ENCODE measurements around the gene PPM1E. TPM values are rescaled to one million over a fixed set of nuclear protein-coding genes. Genes with fewer than 3 reads are reported as not detected.
A peak's percentile ranks its signal among the peaks of the same experiment; 100 is the strongest.
"Not testable (repeated sequence)": the region's sequence is repeated elsewhere in the genome, so short reads cannot be mapped to it uniquely, and the experiment has no call there.

The PPM1E gene
- total RNA-seq, 6 experiments from 2014 or later: 0.61 to 1.3 (median 0.97) TPM

GRCh38 chr17:58831780-58832179 is 76.1 kb downstream of the PPM1E start:
- no peak for DNase-seq
- no peak for TF ChIP-seq CTCF (IDR thresholded peaks at IDR 0.05)
- TF ChIP-seq POLR2A (IDR thresholded peaks at IDR 0.05): no peak
- H3K36me3 ChIP-seq: no peaks in the 10 kb centered on the region
- no peak for ATAC-seq
- no peaks in the 10 kb centered on the region for H3K27me3 ChIP-seq
- no peak overlapping the region for H3K4me3 ChIP-seq
- H3K9me3 ChIP-seq: no peaks in the 10 kb centered on the region
- H3K27ac ChIP-seq: no peak overlapping the region
- H3K4me1 ChIP-seq: no peaks in the 10 kb centered on the region
- intact Hi-C loops (cut with DNase I): no loop called here
- WGBS (ENCODE audit: insufficient coverage, low coverage, low lambda C conversion rate, missing lambda C conversion rate): 92% methylated on average over 1 of the region's 1 CpG

GRCh38 chr17:58832514-58832913 is 76.9 kb downstream of the PPM1E start:
- WGBS (ENCODE audit: insufficient coverage, low coverage, low lambda C conversion rate, missing lambda C conversion rate): 77% methylated on average over 3 of the region's 3 CpGs
- no peak for TF ChIP-seq POLR2A (IDR thresholded peaks at IDR 0.05)
- no peak for TF ChIP-seq CTCF (IDR thresholded peaks at IDR 0.05)
- Histone ChIP-seq H3K4me1 (no peaks in the 10 kb centered on the region), H3K9me3 (no peaks in the 10 kb centered on the region), H3K36me3 (no peaks in the 10 kb centered on the region), H3K4me3 (no peak overlapping the region), H3K27ac (no peak overlapping the region), H3K27me3 (no peaks in the 10 kb centered on the region)
- ATAC-seq: no peak
- intact Hi-C loops (cut with DNase I): no loop called here
- no peak for DNase-seq

DNA sequence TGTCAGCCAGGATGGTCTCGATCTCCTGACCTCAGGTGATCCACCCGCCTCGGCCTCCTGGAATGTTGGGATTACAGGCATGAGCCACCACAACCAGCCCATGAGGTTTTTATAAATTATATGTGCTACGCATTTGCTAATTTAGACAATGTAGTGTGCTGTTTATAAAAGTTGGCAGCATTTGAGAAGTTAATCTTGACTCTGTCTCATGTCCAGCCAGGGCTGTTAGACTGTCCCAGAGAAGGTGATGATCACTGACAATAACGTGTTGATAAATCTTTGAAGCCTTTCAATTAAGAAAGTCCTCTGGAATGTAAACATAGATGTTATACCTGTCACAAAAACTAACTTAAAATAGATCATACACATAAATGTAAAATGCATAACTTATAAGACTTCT is 82.0 kb downstream of the PPM1E start:
- Histone ChIP-seq H3K36me3 (no peaks in the 10 kb centered on the region), H3K27me3 (no peaks in the 10 kb centered on the region), H3K27ac (no peak overlapping the region), H3K4me3 (no peak overlapping the region), H3K9me3 (no peaks in the 10 kb centered on the region), H3K4me1 (no peaks in the 10 kb centered on the region)
- DNase-seq: no peak
- no peak for TF ChIP-seq POLR2A (IDR thresholded peaks at IDR 0.05)
- TF ChIP-seq CTCF (IDR thresholded peaks at IDR 0.05): no peak
- intact Hi-C loops (cut with DNase I): no loop called here
- 88% methylated on average over 5 of the region's 5 CpGs for WGBS (ENCODE audit: insufficient coverage, low coverage, low lambda C conversion rate, missing lambda C conversion rate)
- no peak for ATAC-seq

- Histone ChIP-seq H3K27ac (no peak overlapping the region), H3K36me3 (no peaks in the 10 kb centered on the region), H3K4me1 (no peaks in the 10 kb centered on the region), H3K27me3 (no peaks in the 10 kb centered on the region), H3K9me3 (no peaks in the 10 kb centered on the region), H3K4me3 (no peak overlapping the region)
- no peak for DNase-seq
- TF ChIP-seq CTCF (IDR thresholded peaks at IDR 0.05) (no peak), POLR2A (IDR thresholded peaks at IDR 0.05) (no peak)
- 54% methylated on average over 3 of the region's 4 CpGs for WGBS (ENCODE audit: insufficient coverage, low coverage, low lambda C conversion rate, missing lambda C conversion rate)
- intact Hi-C loops (cut with DNase I): no loop called here
- ATAC-seq: peak in 3 of 4 donors; percentile 23 to 70 (median 64)
These were observed 85.4 kb downstream of the PPM1E start for GRCh38 chr17:58840820-58841612.

- DNase-seq; H3K36me3 ChIP-seq; intact Hi-C loops (cut with DNase I); H3K9me3 ChIP-seq; H3K4me1 ChIP-seq; ATAC-seq; H3K27me3 ChIP-seq; H3K4me3 ChIP-seq; H3K27ac ChIP-seq: not testable (repeated sequence)
- 73% methylated on average over 2 of the region's 3 CpGs for WGBS (ENCODE audit: insufficient coverage, low coverage, low lambda C conversion rate, missing lambda C conversion rate)
These were observed 90.8 kb downstream of the PPM1E start for GRCh38 chr17:58846413-58846812.

DNA sequence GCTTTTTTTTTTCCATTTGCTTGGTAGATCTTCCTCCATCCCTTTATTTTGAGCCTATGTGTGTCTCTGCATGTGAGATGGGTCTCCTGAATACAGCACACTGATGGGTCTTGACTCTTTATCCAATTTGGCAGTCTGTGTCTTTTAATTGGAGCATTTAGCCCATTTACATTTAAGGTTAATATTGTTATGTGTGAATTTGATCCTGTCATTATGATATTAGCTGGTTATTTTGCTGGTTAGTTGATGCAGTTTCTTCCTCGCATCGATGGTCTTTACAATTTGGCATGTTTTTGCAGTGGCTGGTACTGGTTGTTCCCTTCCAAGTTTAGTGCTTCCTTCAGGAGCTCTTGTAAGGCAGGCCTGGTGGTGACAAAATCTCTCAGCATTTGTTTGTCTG is 94.5 kb downstream of the PPM1E start:
- intact Hi-C loops (cut with DNase I); H3K36me3 ChIP-seq; H3K4me1 ChIP-seq; H3K27ac ChIP-seq; H3K27me3 ChIP-seq; H3K9me3 ChIP-seq; H3K4me3 ChIP-seq; DNase-seq; ATAC-seq: not testable (repeated sequence)
- 95% methylated on average over 2 of the region's 2 CpGs for WGBS (ENCODE audit: insufficient coverage, low coverage, low lambda C conversion rate, missing lambda C conversion rate)

All from right lobe of liver (tissue), 6 donors.